Measurements from ENCODE around the gene GRM7. TPM values are rescaled to one million over a fixed set of nuclear protein-coding genes. Genes with fewer than 3 reads are reported as not detected.

GRM7 gene
- total RNA-seq, 2 donors from 2014 or later, result 0.33 to 1.3 TPM

GRCh38 chr3:7545334-7545733 lies 684.4 kb downstream of the GRM7 start:
- H3K4me1 ChIP-seq, result no peaks in the 10 kb centered on the region
- H3K27me3 ChIP-seq, result no peaks in the 10 kb centered on the region
- no peak overlapping the region for H3K4me3 ChIP-seq
- no peaks in the 10 kb centered on the region for H3K36me3 ChIP-seq (replicated peaks in 1 of 2; ENCODE audit: insufficient read depth in 1 of 2, low read depth in 2 of 2)
- TF ChIP-seq CTCF (IDR thresholded peaks at IDR 0.05) (no peak), POLR2A (IDR thresholded peaks at IDR 0.05) (no peak)
- ATAC-seq (no peak), DNase-seq (no peak)
- intact Hi-C loops (cut with DNase I), result loop anchor here (10.0 kb wide), 1 partner anchor 261 kb away; no protein-coding TSS in a partner anchor
- WGBS, 2 donors, result 77 to 85% methylated on average over 3 of the region's 3 CpGs
- H3K27ac ChIP-seq, result no peak overlapping the region
- no peaks in the 10 kb centered on the region for H3K9me3 ChIP-seq

DNA sequence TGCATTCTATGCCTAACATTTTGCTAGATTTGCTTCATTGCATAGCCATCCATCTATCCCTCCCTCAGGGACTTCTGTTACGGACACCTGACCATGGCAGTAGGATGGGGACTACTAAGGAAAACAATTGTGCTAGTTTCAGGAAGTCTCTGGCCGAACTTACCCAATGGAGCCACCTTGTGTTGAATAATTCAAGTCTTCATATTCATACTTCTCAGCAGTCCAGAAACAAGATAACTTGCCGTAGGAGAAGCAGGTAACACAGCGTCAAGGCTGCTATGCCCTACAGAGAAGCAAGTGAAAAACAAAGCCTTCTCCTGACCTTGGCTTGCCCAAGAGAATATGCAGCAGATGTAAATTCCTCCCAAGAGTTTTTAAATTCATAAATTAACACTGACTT lies 685.3 kb downstream of the GRM7 start:
- Histone ChIP-seq H3K27me3 (no peaks in the 10 kb centered on the region), H3K4me1 (no peaks in the 10 kb centered on the region), H3K9me3 (no peaks in the 10 kb centered on the region), H3K27ac (no peak overlapping the region), H3K4me3 (no peak overlapping the region), H3K36me3 (replicated peaks in 1 of 2; ENCODE audit: insufficient read depth in 1 of 2, low read depth in 2 of 2) (no peaks in the 10 kb centered on the region)
- intact Hi-C loops (cut with DNase I), result loop anchor here (10.0 kb wide), 1 partner anchor 261 kb away; no protein-coding TSS in a partner anchor
- DNase-seq (peak in 3 of 4 donors; percentile 16 to 25 (median 22)), ATAC-seq (peak; percentile 50)
- 22 to 27% methylated on average over 4 of the region's 4 CpGs for WGBS, 2 donors
- no peak for TF ChIP-seq POLR2A (IDR thresholded peaks at IDR 0.05)
- peak in 5 of 7 experiments; percentile 14 to 61 (median 42) for TF ChIP-seq CTCF (IDR thresholded peaks at IDR 0.05)

DNA sequence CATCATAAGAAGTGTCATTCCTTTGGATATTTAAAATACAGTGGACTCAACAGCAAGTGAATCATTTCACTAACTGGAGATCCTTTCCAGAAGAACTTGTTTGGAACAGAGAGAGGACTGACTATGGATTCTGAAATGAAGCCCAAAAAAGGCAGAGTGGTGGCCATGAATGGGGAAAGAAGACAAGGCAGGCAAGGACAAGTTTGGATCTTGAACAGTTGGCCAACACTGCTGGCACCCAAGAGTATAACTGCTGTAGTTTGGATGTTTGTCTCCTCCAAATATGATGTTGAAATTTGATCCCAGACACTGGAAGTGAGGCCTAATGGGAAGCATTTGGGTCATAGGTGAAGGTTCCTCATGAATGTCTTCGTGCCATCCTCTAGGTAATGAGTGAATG lies 686.9 kb downstream of the GRM7 start:
- WGBS, 2 donors, result 86 to 94% methylated on average over 1 of the region's 1 CpG
- DNase-seq, result no peak
- Histone ChIP-seq H3K27ac (no peak overlapping the region), H3K27me3 (no peaks in the 10 kb centered on the region), H3K9me3 (peaks cover 0 to 12% (median 0%) of the 10 kb centered on the region in 3 donors), H3K4me3 (no peak overlapping the region), H3K4me1 (no peaks in the 10 kb centered on the region), H3K36me3 (replicated peaks in 1 of 2; ENCODE audit: insufficient read depth in 1 of 2, low read depth in 2 of 2) (no peaks in the 10 kb centered on the region)
- TF ChIP-seq CTCF (IDR thresholded peaks at IDR 0.05) (no peak), POLR2A (IDR thresholded peaks at IDR 0.05) (no peak)
- no peak for ATAC-seq
- intact Hi-C loops (cut with DNase I), result loop anchor here (10.0 kb wide), 1 partner anchor 263 kb away; no protein-coding TSS in a partner anchor

GRCh38 chr3:7562892-7563291 lies 702.0 kb downstream of the GRM7 start:
- no peak for DNase-seq
- no peaks in the 10 kb centered on the region for H3K4me1 ChIP-seq
- no peaks in the 10 kb centered on the region for H3K36me3 ChIP-seq (replicated peaks in 1 of 2; ENCODE audit: insufficient read depth in 1 of 2, low read depth in 2 of 2)
- no peaks in the 10 kb centered on the region for H3K9me3 ChIP-seq
- H3K4me3 ChIP-seq, result no peak overlapping the region
- no peak for ATAC-seq
- H3K27me3 ChIP-seq, result no peaks in the 10 kb centered on the region
- H3K27ac ChIP-seq, result no peak overlapping the region
- TF ChIP-seq CTCF (IDR thresholded peaks at IDR 0.05) (no peak), POLR2A (IDR thresholded peaks at IDR 0.05) (no peak)
- intact Hi-C loops (cut with DNase I), result no loop called here
- 0 to 93% methylated on average over 1 of the region's 1 CpG for WGBS, 2 donors

GRCh38 chr3:7565574-7565973 lies 704.7 kb downstream of the GRM7 start:
- no peaks in the 10 kb centered on the region for H3K9me3 ChIP-seq
- TF ChIP-seq POLR2A (IDR thresholded peaks at IDR 0.05) (no peak), CTCF (IDR thresholded peaks at IDR 0.05) (no peak)
- 61 to 73% methylated on average over 2 of the region's 2 CpGs for WGBS, 2 donors
- H3K27me3 ChIP-seq, result no peaks in the 10 kb centered on the region
- no peak for DNase-seq
- no peak overlapping the region for H3K4me3 ChIP-seq
- H3K4me1 ChIP-seq, result no peaks in the 10 kb centered on the region
- H3K36me3 ChIP-seq (replicated peaks in 1 of 2; ENCODE audit: insufficient read depth in 1 of 2, low read depth in 2 of 2), result no peaks in the 10 kb centered on the region
- no peak overlapping the region for H3K27ac ChIP-seq
- intact Hi-C loops (cut with DNase I), result no loop called here
- no peak for ATAC-seq

Measured in body of pancreas (tissue), 4 donors.